SU-DHL-6 (cell line): ENCODE measurements around the gene PPM1M.

Source experiments
- H2AFZ ChIP-seq: fragments of 200-600 bp; sonication (generic); 2 replicates; pipeline ENCODE4 v1.6.1; 2014; ENCODE audit warnings: low read depth, mild to moderate bottlenecking, moderate library complexity, mixed read lengths, antibody characterized with exemption, low read length; ENCODE audit not compliant: severe bottlenecking
- H3F3A ChIP-seq: fragments of 200-600 bp; shearing (Covaris generic); 2 replicates; pipeline ENCODE4 v1.6.0; 2016; ENCODE audit warnings: antibody characterized with exemption, mild to moderate bottlenecking; ENCODE audit not compliant: insufficient read depth
- H3K27ac ChIP-seq: fragments of 200-600 bp; sonication (generic); 2 replicates; pipeline ENCODE4 v1.5.1; 2016; ENCODE audit warnings: low read depth, mild to moderate bottlenecking, low read length, moderate library complexity, mixed read lengths
- H3K27me3 ChIP-seq: fragments of 200-600 bp; sonication (generic), shearing (Covaris generic); 2 replicates; pipeline ENCODE4 v1.6.0; 2014; ENCODE audit warnings: mild to moderate bottlenecking, low read length
- H3K36me3 ChIP-seq: fragments of 200-600 bp; sonication (generic); 2 replicates; pipeline ENCODE4 v1.6.1; 2014; ENCODE audit warnings: mild to moderate bottlenecking, low read length, mixed read lengths
- H3K4me2 ChIP-seq: fragments of 300-600, 200-600 bp; shearing (Covaris generic), sonication (generic); 2 replicates; pipeline ENCODE4 v1.6.0; 2014; ENCODE audit warnings: low read length, low read depth, mild to moderate bottlenecking; ENCODE audit not compliant: poor library complexity, severe bottlenecking
- H3K4me3 ChIP-seq: fragments of 200-600 bp; sonication (generic); 2 replicates; pipeline ENCODE4 v1.5.1; 2014; ENCODE audit warnings: antibody characterized with exemption, low read length, mild to moderate bottlenecking, mixed read lengths; ENCODE audit not compliant: insufficient read depth, poor library complexity, severe bottlenecking
- H3K79me2 ChIP-seq: fragments of 200-600 bp; sonication (generic); 2 replicates; pipeline ENCODE4 v1.6.1; 2014; ENCODE audit warnings: mild to moderate bottlenecking, low read length, moderate library complexity; ENCODE audit not compliant: insufficient read depth
- H3K9ac ChIP-seq: fragments of 200-600 bp; sonication (generic); 2 replicates; pipeline ENCODE4 v1.7.0; 2014; ENCODE audit warnings: mild to moderate bottlenecking, low read length
- H3K9me2 ChIP-seq: fragments of 200-600 bp; sonication (generic); replicated peaks from 2 replicates; pipeline ENCODE4 v1.6.1; 2014; ENCODE audit warnings: low read length; ENCODE audit not compliant: insufficient read depth
- H3K9me3 ChIP-seq: fragments of 200-600 bp; sonication (generic); 2 replicates; pipeline ENCODE4 v1.6.1; 2014; ENCODE audit warnings: low read length, mixed read lengths; ENCODE audit not compliant: insufficient read depth
- H4K20me1 ChIP-seq: fragments of 200-600 bp; sonication (generic); 2 replicates; pipeline ENCODE4 v1.6.1; 2014; ENCODE audit warnings: low read depth, mild to moderate bottlenecking, antibody characterized with exemption, low read length, moderate library complexity, mixed read lengths
- EZH2phosphoT487 ChIP-seq: fragments of 200-600 bp; sonication (generic), shearing (Covaris generic); conservative IDR thresholded peaks from 2 replicates; pipeline ENCODE4 v1.6.1; 2018; ENCODE audit warnings: mild to moderate bottlenecking, antibody characterized with exemption, low read length, moderate library complexity, mixed read lengths
- TF ChIP-seq, protein P1 (sequence below): fragments of 200-600 bp; sonication (generic); IDR thresholded peaks from one replicate; pipeline ENCODE4 v1.5.1; 2017; ENCODE audit warnings: antibody characterized with exemption, mild to moderate bottlenecking, low read length, moderate library complexity; ENCODE audit not compliant: insufficient read depth, poor library complexity, severe bottlenecking

Gene PPM1M

GRCh38 chr3:52213005-52213404 lies 32.6 kb upstream of the PPM1M start:
- Histone ChIP-seq H3K79me2 (no peaks in the 10 kb centered on the region), H3K4me2 (no peak overlapping the region), H3K27me3 (no peaks in the 10 kb centered on the region), H3K36me3 (peaks cover 13% of the 10 kb centered on the region; the same call in 1 of the 2 replicates), H4K20me1 (no peaks in the 10 kb centered on the region), H3K27ac (no peak overlapping the region), H2AFZ (no peak overlapping the region), H3K9ac (no peak overlapping the region), H3F3A (no peaks in the 10 kb centered on the region), H3K4me3 (no peak overlapping the region), H3K9me3 (no peaks in the 10 kb centered on the region), H3K9me2 (no peaks in the 10 kb centered on the region)
- TF ChIP-seq EZH2phosphoT487 = no peak
- TF ChIP-seq, protein P1, sequence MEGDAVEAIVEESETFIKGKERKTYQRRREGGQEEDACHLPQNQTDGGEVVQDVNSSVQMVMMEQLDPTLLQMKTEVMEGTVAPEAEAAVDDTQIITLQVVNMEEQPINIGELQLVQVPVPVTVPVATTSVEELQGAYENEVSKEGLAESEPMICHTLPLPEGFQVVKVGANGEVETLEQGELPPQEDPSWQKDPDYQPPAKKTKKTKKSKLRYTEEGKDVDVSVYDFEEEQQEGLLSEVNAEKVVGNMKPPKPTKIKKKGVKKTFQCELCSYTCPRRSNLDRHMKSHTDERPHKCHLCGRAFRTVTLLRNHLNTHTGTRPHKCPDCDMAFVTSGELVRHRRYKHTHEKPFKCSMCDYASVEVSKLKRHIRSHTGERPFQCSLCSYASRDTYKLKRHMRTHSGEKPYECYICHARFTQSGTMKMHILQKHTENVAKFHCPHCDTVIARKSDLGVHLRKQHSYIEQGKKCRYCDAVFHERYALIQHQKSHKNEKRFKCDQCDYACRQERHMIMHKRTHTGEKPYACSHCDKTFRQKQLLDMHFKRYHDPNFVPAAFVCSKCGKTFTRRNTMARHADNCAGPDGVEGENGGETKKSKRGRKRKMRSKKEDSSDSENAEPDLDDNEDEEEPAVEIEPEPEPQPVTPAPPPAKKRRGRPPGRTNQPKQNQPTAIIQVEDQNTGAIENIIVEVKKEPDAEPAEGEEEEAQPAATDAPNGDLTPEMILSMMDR = no peak

DNA sequence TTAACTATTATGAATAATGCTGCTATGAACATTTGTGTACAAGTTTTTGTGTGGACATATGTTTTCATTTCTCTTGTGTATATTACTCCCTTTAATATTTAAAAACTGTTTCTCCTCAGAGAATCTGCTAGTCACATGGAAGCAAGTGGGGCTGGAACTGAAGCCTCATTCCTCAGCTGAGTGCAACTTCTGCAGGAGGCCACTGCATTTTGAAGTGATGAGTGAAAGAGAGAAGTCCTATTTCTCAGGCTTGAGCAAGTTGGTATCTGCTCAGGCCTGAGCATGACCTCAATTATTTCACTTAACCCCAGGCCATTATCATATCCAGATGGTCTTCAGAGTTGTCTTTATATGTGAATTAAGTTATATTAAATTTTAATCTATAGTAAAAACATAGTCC lies 31.7 kb upstream of the PPM1M start:
- Histone ChIP-seq H3K9ac (no peak overlapping the region), H3K27ac (no peak overlapping the region), H3K9me2 (no peaks in the 10 kb centered on the region), H3K4me3 (no peak overlapping the region), H3K36me3 (peaks cover 5% of the 10 kb centered on the region; the same call in 1 of the 2 replicates), H2AFZ (no peak overlapping the region), H4K20me1 (no peaks in the 10 kb centered on the region), H3F3A (no peaks in the 10 kb centered on the region), H3K79me2 (no peaks in the 10 kb centered on the region), H3K9me3 (no peaks in the 10 kb centered on the region), H3K4me2 (no peak overlapping the region), H3K27me3 (no peaks in the 10 kb centered on the region)
- TF ChIP-seq, protein P1 = no peak
- no peak for TF ChIP-seq EZH2phosphoT487

DNA sequence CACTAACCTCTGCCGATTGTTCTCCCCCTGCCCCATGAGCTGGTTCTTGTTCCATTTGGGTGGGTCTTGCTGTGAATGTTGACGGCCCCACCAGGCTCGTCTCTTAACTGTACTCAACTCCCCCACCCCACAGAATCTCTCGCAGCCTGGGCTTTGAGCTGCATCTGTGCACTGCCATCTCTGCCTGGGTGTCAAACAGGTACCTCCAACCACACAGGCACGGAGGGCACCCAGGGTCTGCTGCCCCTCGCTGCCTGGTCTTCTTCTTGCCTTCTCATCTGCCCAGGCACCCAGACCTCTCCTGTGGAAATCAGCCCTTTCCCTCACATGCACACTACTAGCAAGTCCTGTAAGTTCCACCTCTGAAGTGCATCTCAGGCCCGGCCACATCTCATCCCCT lies 30.2 kb upstream of the PPM1M start:
- no peaks in the 10 kb centered on the region for H3K9me3 ChIP-seq
- no peaks in the 10 kb centered on the region for H3F3A ChIP-seq
- no peak overlapping the region for H3K4me2 ChIP-seq
- no peak overlapping the region for H3K27ac ChIP-seq
- no peaks in the 10 kb centered on the region for H4K20me1 ChIP-seq
- no peak overlapping the region for H3K9ac ChIP-seq
- H3K36me3 ChIP-seq = peaks cover 5% of the 10 kb centered on the region; the same call in 1 of the 2 replicates
- no peaks in the 10 kb centered on the region for H3K79me2 ChIP-seq
- no peaks in the 10 kb centered on the region for H3K27me3 ChIP-seq
- no peak for TF ChIP-seq EZH2phosphoT487
- no peak overlapping the region for H2AFZ ChIP-seq
- H3K4me3 ChIP-seq = no peak overlapping the region
- H3K9me2 ChIP-seq = no peaks in the 10 kb centered on the region

- TF ChIP-seq EZH2phosphoT487 = no peak
- TF ChIP-seq, protein P1 = no peak
- Histone ChIP-seq H3K9ac (no peak overlapping the region), H3K79me2 (0 out of 2 replicates have a peak, but pooled peaks cover under 1% of the 10 kb centered on the region), H3K4me3 (no peak overlapping the region), H2AFZ (no peak overlapping the region), H3K27me3 (no peaks in the 10 kb centered on the region), H3K9me2 (no peaks in the 10 kb centered on the region), H3K9me3 (no peaks in the 10 kb centered on the region), H3K36me3 (peaks cover 5% of the 10 kb centered on the region; the same call in 1 of the 2 replicates), H4K20me1 (no peaks in the 10 kb centered on the region), H3K4me2 (no peak overlapping the region), H3F3A (no peaks in the 10 kb centered on the region), H3K27ac (no peak overlapping the region)
Measured at GRCh38 chr3:52216585-52217408, 28.8 kb upstream of the PPM1M start.
